HepG2 (cell line): Measurements from ENCODE around the gene ARHGAP45. TPM values are rescaled to one million over a fixed set of nuclear protein-coding genes. Genes with fewer than 3 reads are reported as not detected.

Experiments used
- ATAC-seq: fragments of 200-7000 bp; cut with Tn5 transposase; 3 replicates; pipeline ENCODE4 v1.9.1; 2020; ENCODE audit warnings: mild to moderate bottlenecking, moderate library complexity
- BruUV-seq: library from RNA; stranded (reverse); fragments of 400-500 nt; replicated peaks from 2 replicates; lab custom pipeline; 2021; lab: Mats Ljungman, UMichigan
- CTCF ChIA-PET: fragments of 300-600 bp; formaldehyde crosslinking; extraction: SDS; loops from one replicate; lab custom pipeline; 2021; ENCODE audit warnings: low total read pairs, inconsistent platforms, low intra/inter-chr PET ratio; lab: Yijun Ruan, JAX
- POLR2A ChIA-PET: fragments of 350-600 bp; sonication (Branson Sonifier 250); formaldehyde crosslinking; loops from one replicate; lab custom pipeline; 2020; ENCODE audit warnings: antibody characterized with exemption, inconsistent platforms; lab: Yijun Ruan, JAX
- DNase-seq: peaks from one replicate; pipeline ENCODE4 v3.0.0-alpha.2; 2015; ENCODE audit warnings: low spot score
- FAIRE-seq: peaks from 3 replicates; lab custom pipeline; 2011; peaks lifted over from hg19 to GRCh38; lab: Jason Lieb, UNC
- H2AFZ ChIP-seq: one replicate; pipeline ENCODE4 v1.6.1; 2011; ENCODE audit warnings: low read length, inconsistent platforms
- H3K27ac ChIP-seq: fragments of 300-600 bp; 3 replicates; pipeline ENCODE4 v1.8.0; 2011; ENCODE audit warnings: mixed run types, mild to moderate bottlenecking, mixed read lengths, low read length, inconsistent platforms; ENCODE audit not compliant: insufficient read depth; ENCODE audit errors: extremely low read length
- H3K27me3 ChIP-seq, 2 experiments: fragments of 200-600 bp in 1 of 2; 2 replicates in 1 of 2; 3 replicates in 1 of 2; pipeline versions ENCODE4 v1.6.0 to v1.8.0; 2011; ENCODE audit warnings: low read length in 2 of 2, mild to moderate bottlenecking in 2 of 2, moderate library complexity in 2 of 2, inconsistent platforms in 1 of 2; ENCODE audit not compliant: insufficient read depth in 2 of 2, control insufficient read depth in 1 of 2
- H3K36me3 ChIP-seq, 2 experiments: fragments of 200-600 bp in 1 of 2; replicated peaks in 1 of 2; 2 replicates in 1 of 2; 3 replicates in 1 of 2; pipeline versions ENCODE4 v1.5.1 to v1.8.0; 2011; ENCODE audit warnings: low read length in 2 of 2, inconsistent platforms in 1 of 2; ENCODE audit not compliant: insufficient read depth in 2 of 2, control insufficient read depth in 1 of 2
- H3K4me1 ChIP-seq: 2 replicates; pipeline ENCODE4 v1.5.1; 2012; ENCODE audit warnings: low read length, inconsistent platforms; ENCODE audit not compliant: insufficient read depth
- H3K4me2 ChIP-seq: 2 replicates; pipeline ENCODE4 v1.6.0; 2011; ENCODE audit warnings: low read depth, low read length, inconsistent platforms
- H3K4me3 ChIP-seq, 3 experiments: fragments of 200-600 bp in 1 of 3; sonication (generic), shearing (Covaris generic) in 1 of 3; replicated peaks in 1 of 3; 2 replicates each; pipeline ENCODE4 v1.5.1; 2011 to 2016; ENCODE audit warnings: low read length in 3 of 3, inconsistent platforms in 2 of 3, low read depth in 2 of 3, mild to moderate bottlenecking in 2 of 3, control low read depth in 1 of 3, mixed read lengths in 1 of 3; ENCODE audit not compliant: insufficient read depth in 1 of 3
- H3K79me2 ChIP-seq: one replicate; pipeline ENCODE4 v1.6.1; 2011; ENCODE audit warnings: low read length, inconsistent platforms; ENCODE audit not compliant: insufficient read depth
- H3K9ac ChIP-seq: 2 replicates; pipeline ENCODE4 v1.6.0; 2011; ENCODE audit warnings: mild to moderate bottlenecking, low read depth, low read length, inconsistent platforms; ENCODE audit not compliant: insufficient read depth
- H3K9me3 ChIP-seq: 2 replicates; pipeline ENCODE4 v1.5.1; 2012; ENCODE audit warnings: mild to moderate bottlenecking, low read length
- H4K20me1 ChIP-seq: 2 replicates; pipeline ENCODE4 v1.6.0; 2011; ENCODE audit warnings: inconsistent platforms, mild to moderate bottlenecking, low read length, moderate library complexity; ENCODE audit not compliant: insufficient read depth
- AGO2 ChIP-seq: fragments of 200-400 bp; formaldehyde crosslinking; optimal IDR thresholded peaks from 2 replicates; pipeline ENCODE3; 2017; ENCODE audit warnings: mild to moderate bottlenecking, low read depth, low read length, moderate library complexity
- ATM ChIP-seq: fragments of 450-650 bp; IDR thresholded peaks from 2 replicates; pipeline ENCODE4 v1.7.1; 2017; ENCODE audit warnings: mild to moderate bottlenecking, borderline replicate concordance
- HNRNPL ChIP-seq: fragments of 200-400 bp; formaldehyde crosslinking; IDR thresholded peaks from 2 replicates; pipeline ENCODE4 v1.6.1; 2017; ENCODE audit warnings: mild to moderate bottlenecking, low read depth, low read length
- NFIB ChIP-seq: sonication (generic); formaldehyde crosslinking; IDR thresholded peaks from 2 replicates; pipeline ENCODE4 v1.9.0; 2021; ENCODE audit warnings: missing genetic modification reagents, mild to moderate bottlenecking, borderline replicate concordance
- RBM22 ChIP-seq: fragments of 200-400 bp; formaldehyde crosslinking; optimal IDR thresholded peaks from 2 replicates; pipeline ENCODE3; 2017; ENCODE audit warnings: mild to moderate bottlenecking, low read length, moderate library complexity
- ZNF124 ChIP-seq: sonication (generic); formaldehyde crosslinking; IDR thresholded peaks from 2 replicates; pipeline ENCODE4 v1.4.0; 2020; ENCODE audit warnings: missing genetic modification reagents
- ZNF274 ChIP-seq: sonication (generic); formaldehyde crosslinking; IDR thresholded peaks from 2 replicates; pipeline ENCODE4 v1.5.1; 2020; ENCODE audit warnings: mild to moderate bottlenecking, missing genetic modification reagents
- ZNF564 ChIP-seq: sonication (generic); formaldehyde crosslinking; IDR thresholded peaks from 2 replicates; pipeline ENCODE4 v1.8.1; 2023; ENCODE audit warnings: mild to moderate bottlenecking, missing genetic modification reagents
- ZNF777 ChIP-seq: sonication (generic); formaldehyde crosslinking; IDR thresholded peaks from 2 replicates; pipeline ENCODE4 v1.4.0; 2020; ENCODE audit warnings: missing genetic modification reagents
- ZNF782 ChIP-seq: sonication (generic); formaldehyde crosslinking; IDR thresholded peaks from 2 replicates; pipeline ENCODE4 v1.4.0; 2020; ENCODE audit warnings: missing genetic modification reagents, mild to moderate bottlenecking, borderline replicate concordance
- WGBS: methylation state at CpG from one replicate; pipeline ENCODE4 v1.1.6; 2017; ENCODE audit warnings: low lambda C conversion rate; 5-methylcytosine and 5-hydroxymethylcytosine counted together
- in situ Hi-C: cut with HindIII; loops from 2 replicates; pipeline ENCODE4 v1.10.0; 2017; ENCODE audit warnings: low pct_unique_long_range_greater_than_20kb; ENCODE audit not compliant: extremely low pct_ligation_motif_present
- intact Hi-C: fragments of 100-400 bp; cut with micrococcal nuclease; formaldehyde crosslinking; loops from one replicate; pipeline ENCODE4 v1.10.0; 2022; ENCODE audit not compliant: unreplicated experiment
- polyA plus RNA-seq, 8 experiments: library from polyadenylated mRNA; depleted of rRNA in 3 of 8; stranded (reverse) in 7 of 8; unstranded in 1 of 8; fragments of >200 nt; fragmentation: Illumina TruSeq in 4 of 8; extraction: Trizol in 4 of 8; gene quantifications; 2 replicates each; pipeline versions ENCODE4 v1.2.1 to v1.2.3, GENCODE V29; 2011 to 2016; ENCODE audit warnings: low read depth in 4 of 8, missing spikeins in 1 of 8, mixed read lengths in 1 of 8; ENCODE audit not compliant: insufficient read depth in 1 of 8
- total RNA-seq, 5 experiments: library from RNA; depleted of rRNA; stranded (reverse); fragments of >200 nt; fragmentation: Illumina TruSeq; extraction: Trizol; gene quantifications; 2 replicates each; pipeline ENCODE4 v1.2.3, GENCODE V29; 2016; ENCODE audit warnings: low read depth in 1 of 5

Gene ARHGAP45
- total and polyA plus RNA-seq, 2 of the 13 experiments (the other 11 are each of a cell fraction or from before 2014, with no cell fraction given), result 0.84 to 32.0 TPM

DNA sequence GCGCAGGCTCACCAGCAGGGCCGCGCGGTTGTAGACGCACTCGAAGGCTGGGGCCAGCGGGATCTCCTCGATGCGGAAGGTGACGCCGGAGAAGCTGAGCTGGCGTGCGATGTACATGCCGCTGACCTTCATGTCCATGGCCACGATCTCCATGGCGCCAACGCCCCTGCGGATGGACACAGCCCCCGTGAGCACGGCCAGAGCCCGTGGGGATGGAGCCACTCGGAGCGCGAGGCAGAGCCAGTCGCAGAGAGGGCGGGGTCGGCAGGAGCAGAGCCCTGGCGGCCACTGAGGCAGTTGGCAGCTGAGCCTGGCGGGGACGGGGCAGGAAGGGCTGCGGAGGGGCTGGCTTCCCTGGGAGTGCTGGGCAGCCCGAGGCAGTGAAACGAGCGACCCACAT, 52.0 kb downstream of the ARHGAP45 start:
- no peak for ATAC-seq

DNA sequence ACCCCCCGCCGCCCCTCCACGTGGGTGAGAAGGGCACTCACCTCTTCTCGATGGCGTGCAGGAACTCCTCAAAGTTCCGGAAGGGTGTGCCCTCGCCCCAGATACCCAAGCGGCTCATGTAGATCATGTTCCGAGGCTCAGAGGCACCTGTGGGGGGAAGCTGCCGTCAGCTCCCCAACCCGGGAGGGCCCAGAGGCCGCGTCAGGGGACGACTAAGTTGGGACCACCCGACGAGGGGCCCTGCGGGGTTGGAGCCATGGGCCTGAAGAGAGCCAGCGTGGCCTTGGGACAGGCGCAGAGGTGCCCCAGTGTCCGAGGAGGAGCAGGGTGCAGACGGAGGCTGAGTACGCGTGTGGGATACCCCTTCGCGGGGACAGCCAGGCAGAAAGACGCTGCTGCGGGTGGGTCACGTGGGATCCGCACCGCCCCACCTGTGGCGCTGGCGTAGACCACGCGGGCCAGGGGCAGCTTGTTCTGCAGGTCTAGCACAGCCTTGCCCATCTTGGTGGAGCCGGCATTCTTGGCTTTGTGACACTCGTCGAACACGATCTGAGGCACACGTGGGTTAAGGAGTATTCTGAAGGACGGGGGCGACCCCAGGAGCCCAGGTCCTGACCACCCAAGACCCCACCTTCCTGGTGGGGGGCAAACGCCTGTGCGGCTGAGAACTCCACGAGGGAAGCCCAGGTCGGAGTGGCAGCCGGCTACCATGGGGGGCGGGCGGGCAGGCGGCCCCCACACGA, 52.7 kb downstream of the ARHGAP45 start:
- ChIA-PET POLR2A (no interaction called here), CTCF (no interaction called here)
- no peak for FAIRE-seq
- H3K4me3 ChIP-seq, result no peak overlapping the region
- ATAC-seq, result no peak
- no peak overlapping the region for H3K4me2 ChIP-seq
- WGBS, result 97% methylated on average over 37 of the region's 50 CpGs
- H4K20me1 ChIP-seq, result no peaks in the 10 kb centered on the region
- DNase-seq, result no peak
- H3K9me3 ChIP-seq, result no peaks in the 10 kb centered on the region
- intact Hi-C loops, result no loop called here
- H2AFZ ChIP-seq, result no peak overlapping the region
- H3K4me1 ChIP-seq, result no peaks in the 10 kb centered on the region
- H3K27ac ChIP-seq, result no peak overlapping the region
- H3K9ac ChIP-seq, result no peak overlapping the region
- H3K27me3 ChIP-seq, result no peaks in the 10 kb centered on the region; a peak in 1 of 5 replicates
- no peaks in the 10 kb centered on the region for H3K79me2 ChIP-seq
- BruUV-seq, result no TSS peak
- in situ Hi-C loops, result loop anchor here (5.0 kb wide), 1 partner anchor 33 kb away; no protein-coding TSS in a partner anchor
- peaks cover 23 to 45% of the 10 kb centered on the region in 2 experiments; a peak in 4 of 5 replicates for H3K36me3 ChIP-seq
- TF ChIP-seq NFIB (CRISPR knock-in tag) (no peak), AGO2 (peak; percentile 22), ZNF782 (no peak), ZNF777 (CRISPR knock-in tag) (no peak), HNRNPL (0 out of 2 replicates have a peak, but pooled peaks have one; percentile 26), ZNF274 (CRISPR knock-in tag) (no peak), ATM (no peak)

More for the DNA sequence above, 52.0 kb downstream of the ARHGAP45 start:
- Histone ChIP-seq H3K27me3 (no peaks in the 10 kb centered on the region; a peak in 1 of 5 replicates), H4K20me1 (no peaks in the 10 kb centered on the region), H3K36me3 (peaks cover 21 to 44% of the 10 kb centered on the region in 2 experiments; a peak in 4 of 5 replicates), H3K4me2 (no peak overlapping the region), H3K79me2 (no peaks in the 10 kb centered on the region), H3K4me1 (peaks cover 3% of the 10 kb centered on the region), H3K4me3 (no peak overlapping the region), H3K9me3 (no peaks in the 10 kb centered on the region), H3K9ac (no peak overlapping the region), H2AFZ (no peak overlapping the region), H3K27ac (no peak overlapping the region)
- DNase-seq, result no peak
- BruUV-seq, result no TSS peak
- 95% methylated on average over 30 of the region's 34 CpGs for WGBS
- POLR2A ChIA-PET, result no interaction called here
- intact Hi-C loops (no loop called here), in situ Hi-C loops (loop anchor here (5.0 kb wide), 1 partner anchor 33 kb away; no protein-coding TSS in a partner anchor)
- CTCF ChIA-PET, result no interaction called here
- FAIRE-seq, result no peak
- no peak for TF ChIP-seq ZNF564
- TF ChIP-seq AGO2, result peak; percentile 40
- peak; percentile 33 for TF ChIP-seq RBM22
- TF ChIP-seq ZNF124 (CRISPR knock-in tag), result no peak
